ENCODE results near the gene ATRIP. TPM values are rescaled to one million over a fixed set of nuclear protein-coding genes. Genes with fewer than 3 reads are reported as not detected.

The ATRIP gene
- total and polyA plus RNA-seq, 4 donors, result 1.7 to 4.6 (median 2.9) TPM

- TF ChIP-seq EGR1 (IDR thresholded peaks at IDR 0.05; ENCODE audit: low read depth in 2 of 2) (peak in 1 of 2 donors; percentile 17), FOXA1 (IDR thresholded peaks at IDR 0.05) (no peak)
- Histone ChIP-seq H3K27me3 (ENCODE audit: control insufficient read depth in 4 of 4, insufficient read depth in 4 of 4, low read length in 3 of 4) (no peaks in the 10 kb centered on the region), H3K4me1 (ENCODE audit: control insufficient read depth in 4 of 4, insufficient read depth in 4 of 4, low read length in 3 of 4) (peaks cover 5 to 13% (median 7%) of the 10 kb centered on the region in 4 donors), H3K36me3 (ENCODE audit: control insufficient read depth in 4 of 4, insufficient read depth in 3 of 4, low read depth in 1 of 4, low read length in 3 of 4) (no peaks in the 10 kb centered on the region), H3K9ac (ENCODE audit: low read depth in 1 of 2, low read length in 2 of 2) (peak within 1 kb of the TSS in 1 of 2 donors; percentile 69), H3K9me3 (ENCODE audit: control insufficient read depth in 4 of 4, low read length in 3 of 4) (no peaks in the 10 kb centered on the region), H3K4me3 (ENCODE audit: low read depth in 1 of 3, low read length in 3 of 3) (peak within 1 kb of the TSS; percentile 50 to 54 (median 50)), H3K27ac (ENCODE audit: low read depth in 1 of 2, low read length in 2 of 2) (peak within 1 kb of the TSS; percentile 57 to 78)
- 4% methylated on average over 66 of the region's 66 CpGs for WGBS
- peak; percentile 74 for DNase-seq (ENCODE audit: low spot score)
These were observed 57.8 kb downstream of the ATRIP start, which contains the start of gene SHISA5 for GRCh38 chr3:48504051-48504946. SHISA5 (minus strand) TSS chr3:48504174; CDS start chr3:48504094, 80 bp downstream.

GRCh38 chr3:48505146-48505545 is 58.6 kb downstream of the ATRIP start:
- WGBS, result 93% methylated on average over 2 of the region's 2 CpGs
- no peak for DNase-seq (ENCODE audit: low spot score)
- H3K4me3 ChIP-seq (ENCODE audit: low read depth in 1 of 3, low read length in 3 of 3), result no peak overlapping the region
- no peaks in the 10 kb centered on the region for H3K9me3 ChIP-seq (ENCODE audit: control insufficient read depth in 4 of 4, low read length in 3 of 4)
- H3K9ac ChIP-seq (ENCODE audit: low read depth in 1 of 2, low read length in 2 of 2), result no peak overlapping the region
- no peaks in the 10 kb centered on the region for H3K36me3 ChIP-seq (ENCODE audit: control insufficient read depth in 4 of 4, insufficient read depth in 3 of 4, low read depth in 1 of 4, low read length in 3 of 4)
- TF ChIP-seq, protein P1, sequence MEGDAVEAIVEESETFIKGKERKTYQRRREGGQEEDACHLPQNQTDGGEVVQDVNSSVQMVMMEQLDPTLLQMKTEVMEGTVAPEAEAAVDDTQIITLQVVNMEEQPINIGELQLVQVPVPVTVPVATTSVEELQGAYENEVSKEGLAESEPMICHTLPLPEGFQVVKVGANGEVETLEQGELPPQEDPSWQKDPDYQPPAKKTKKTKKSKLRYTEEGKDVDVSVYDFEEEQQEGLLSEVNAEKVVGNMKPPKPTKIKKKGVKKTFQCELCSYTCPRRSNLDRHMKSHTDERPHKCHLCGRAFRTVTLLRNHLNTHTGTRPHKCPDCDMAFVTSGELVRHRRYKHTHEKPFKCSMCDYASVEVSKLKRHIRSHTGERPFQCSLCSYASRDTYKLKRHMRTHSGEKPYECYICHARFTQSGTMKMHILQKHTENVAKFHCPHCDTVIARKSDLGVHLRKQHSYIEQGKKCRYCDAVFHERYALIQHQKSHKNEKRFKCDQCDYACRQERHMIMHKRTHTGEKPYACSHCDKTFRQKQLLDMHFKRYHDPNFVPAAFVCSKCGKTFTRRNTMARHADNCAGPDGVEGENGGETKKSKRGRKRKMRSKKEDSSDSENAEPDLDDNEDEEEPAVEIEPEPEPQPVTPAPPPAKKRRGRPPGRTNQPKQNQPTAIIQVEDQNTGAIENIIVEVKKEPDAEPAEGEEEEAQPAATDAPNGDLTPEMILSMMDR (IDR thresholded peaks at IDR 0.05; ENCODE audit: low read depth, low read length, missing input control), result no peak
- TF ChIP-seq, protein P2, sequence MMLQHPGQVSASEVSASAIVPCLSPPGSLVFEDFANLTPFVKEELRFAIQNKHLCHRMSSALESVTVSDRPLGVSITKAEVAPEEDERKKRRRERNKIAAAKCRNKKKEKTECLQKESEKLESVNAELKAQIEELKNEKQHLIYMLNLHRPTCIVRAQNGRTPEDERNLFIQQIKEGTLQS (IDR thresholded peaks at IDR 0.05), result no peak
- TF ChIP-seq YY1 (IDR thresholded peaks at IDR 0.05) (no peak), FOXA2 (IDR thresholded peaks at IDR 0.05) (no peak), RXRA (IDR thresholded peaks at IDR 0.05) (no peak), RAD21 (IDR thresholded peaks at IDR 0.05) (no peak), NR2F2 (IDR thresholded peaks at IDR 0.05) (no peak), HNF4G (IDR thresholded peaks at IDR 0.05) (no peak), HNF4A (conservative IDR thresholded peaks at IDR 0.05) (no peak), REST (IDR thresholded peaks at IDR 0.05) (no peak), GABPA (IDR thresholded peaks at IDR 0.05 in 1 of 2, conservative IDR thresholded peaks at IDR 0.05 in 1 of 2) (no peak), FOXA1 (IDR thresholded peaks at IDR 0.05) (no peak), ZBTB33 (IDR thresholded peaks at IDR 0.05) (no peak)
- TF ChIP-seq, protein P3, sequence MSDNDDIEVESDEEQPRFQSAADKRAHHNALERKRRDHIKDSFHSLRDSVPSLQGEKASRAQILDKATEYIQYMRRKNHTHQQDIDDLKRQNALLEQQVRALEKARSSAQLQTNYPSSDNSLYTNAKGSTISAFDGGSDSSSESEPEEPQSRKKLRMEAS (IDR thresholded peaks at IDR 0.05), result no peak
- no peaks in the 10 kb centered on the region for H3K27me3 ChIP-seq (ENCODE audit: control insufficient read depth in 4 of 4, insufficient read depth in 4 of 4, low read length in 3 of 4)
- peak overlapping the region in 1 of 2 donors; percentile 57 for H3K27ac ChIP-seq (ENCODE audit: low read depth in 1 of 2, low read length in 2 of 2)
- H3K4me1 ChIP-seq (ENCODE audit: control insufficient read depth in 4 of 4, insufficient read depth in 4 of 4, low read length in 3 of 4), result peaks cover 5 to 13% (median 7%) of the 10 kb centered on the region in 4 donors

All from liver (tissue), 9 donors.